ENCODE results near the gene MTA1. TPM values are rescaled to one million over a fixed set of nuclear protein-coding genes. Genes with fewer than 3 reads are reported as not detected.

Gene MTA1
- total RNA-seq, 1 donor = 33.9 TPM

GRCh38 chr14:105481886-105482457 lies 62.3 kb downstream of the MTA1 start:
- peaks cover 13% of the 10 kb centered on the region for H3K27me3 ChIP-seq (ENCODE audit: insufficient read depth, low read length)
- no peaks in the 10 kb centered on the region for H3K9me3 ChIP-seq (ENCODE audit: low read depth, low read length)
- H3K4me1 ChIP-seq (ENCODE audit: insufficient read depth, low read length) = peaks cover 75% of the 10 kb centered on the region
- no peak overlapping the region for H3K4me3 ChIP-seq (ENCODE audit: low read length)

GRCh38 chr14:105482486-105483110 lies 63.0 kb downstream of the MTA1 start:
- Histone ChIP-seq H3K9me3 (ENCODE audit: low read depth, low read length) (no peaks in the 10 kb centered on the region), H3K4me3 (ENCODE audit: low read length) (no peak overlapping the region), H3K4me1 (ENCODE audit: insufficient read depth, low read length) (peaks cover 76% of the 10 kb centered on the region), H3K27me3 (ENCODE audit: insufficient read depth, low read length) (peaks cover 13% of the 10 kb centered on the region)

- peaks cover 84% of the 10 kb centered on the region for H3K4me1 ChIP-seq (ENCODE audit: insufficient read depth, low read length)
- no peak overlapping the region for H3K4me3 ChIP-seq (ENCODE audit: low read length)
- H3K9me3 ChIP-seq (ENCODE audit: low read depth, low read length) = no peaks in the 10 kb centered on the region
- H3K27me3 ChIP-seq (ENCODE audit: insufficient read depth, low read length) = peaks cover 13% of the 10 kb centered on the region
These were observed 63.9 kb downstream of the MTA1 start for GRCh38 chr14:105483300-105484068.

DNA sequence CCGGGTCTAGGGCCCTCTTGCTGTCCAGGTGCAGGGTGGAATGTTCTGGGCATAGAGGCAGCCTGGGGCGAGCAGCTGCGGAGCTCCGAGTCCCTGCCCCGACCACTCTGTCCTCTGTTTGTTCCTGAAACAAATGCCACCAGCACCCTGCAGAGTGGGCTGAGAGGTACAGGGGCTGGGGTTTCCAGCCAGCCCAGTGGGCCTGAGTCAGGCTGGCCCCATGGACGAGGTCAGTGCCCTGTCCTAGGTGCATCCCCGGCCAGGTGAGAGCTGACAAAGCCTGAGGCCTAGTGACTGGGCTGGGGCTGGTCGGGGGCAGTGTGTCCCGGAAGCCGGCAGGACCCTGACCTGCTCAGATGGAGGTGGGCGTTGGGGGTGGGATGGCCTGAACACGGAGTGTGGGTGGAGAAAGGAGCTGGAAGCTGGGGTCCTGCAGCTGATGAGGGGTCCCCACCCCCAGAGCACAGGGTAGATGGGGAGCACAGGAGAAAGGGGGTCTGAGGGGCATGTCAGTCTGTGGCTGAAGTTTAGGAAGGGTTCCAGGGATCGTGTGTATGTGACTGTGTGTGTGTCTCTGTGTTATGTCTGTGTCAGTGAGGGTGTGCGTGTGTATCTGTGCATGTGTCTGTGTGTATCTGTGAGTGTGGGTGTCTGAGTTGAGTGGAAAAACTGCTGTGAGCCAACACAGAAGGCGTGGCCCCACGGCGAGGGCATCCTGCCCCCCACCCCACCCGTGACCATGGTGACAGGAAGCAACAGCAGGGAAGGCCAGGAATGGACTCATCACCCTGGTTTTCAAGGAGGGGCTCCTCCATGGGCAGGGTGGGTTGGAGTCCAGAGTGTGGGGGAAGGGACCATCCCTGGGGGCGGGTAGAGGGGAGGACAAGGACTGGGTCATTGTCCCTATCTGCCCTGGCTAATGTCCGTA lies 64.7 kb downstream of the MTA1 start:
- H3K4me1 ChIP-seq (ENCODE audit: insufficient read depth, low read length) = peaks cover 92% of the 10 kb centered on the region
- H3K4me3 ChIP-seq (ENCODE audit: low read length) = no peak overlapping the region
- no peaks in the 10 kb centered on the region for H3K9me3 ChIP-seq (ENCODE audit: low read depth, low read length)
- H3K27me3 ChIP-seq (ENCODE audit: insufficient read depth, low read length) = peaks cover 12% of the 10 kb centered on the region

- Histone ChIP-seq H3K9me3 (ENCODE audit: low read depth, low read length) (no peaks in the 10 kb centered on the region), H3K4me3 (ENCODE audit: low read length) (no peak overlapping the region), H3K4me1 (ENCODE audit: insufficient read depth, low read length) (peaks cover 95% of the 10 kb centered on the region), H3K27me3 (ENCODE audit: insufficient read depth, low read length) (peaks cover 6% of the 10 kb centered on the region)
These were observed 65.4 kb downstream of the MTA1 start for GRCh38 chr14:105484997-105485393.

DNA sequence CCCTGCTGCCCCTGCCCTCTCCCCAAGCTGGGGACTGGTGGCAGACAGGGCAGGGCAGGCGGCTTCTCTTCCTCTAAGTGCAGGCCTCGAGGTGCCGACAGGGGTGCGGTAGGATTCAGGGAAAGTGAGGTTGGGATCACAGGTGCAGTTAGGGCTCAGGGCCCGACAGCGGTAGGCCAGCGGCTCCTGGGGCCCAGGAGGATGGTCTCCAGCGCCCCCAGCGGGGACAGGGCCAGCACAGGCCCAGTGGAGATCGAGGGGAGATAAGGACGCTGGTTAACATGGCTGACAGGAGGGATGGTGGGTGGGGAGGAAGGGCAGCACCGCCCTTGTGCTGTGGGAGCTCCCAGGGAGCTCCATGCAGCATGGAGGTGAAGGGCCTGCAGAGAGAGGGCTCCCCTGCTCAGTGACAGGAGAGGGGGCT lies 66.1 kb downstream of the MTA1 start:
- Histone ChIP-seq H3K9me3 (ENCODE audit: low read depth, low read length) (no peaks in the 10 kb centered on the region), H3K4me1 (ENCODE audit: insufficient read depth, low read length) (peaks cover 88% of the 10 kb centered on the region), H3K4me3 (ENCODE audit: low read length) (no peak overlapping the region), H3K27me3 (ENCODE audit: insufficient read depth, low read length) (peaks cover 5% of the 10 kb centered on the region)

GRCh38 chr14:105486163-105486973 lies 66.7 kb downstream of the MTA1 start, which contains the start of gene CRIP1:
Gene CRIP1 (plus strand): TSS chr14:105486886. CDS start chr14:105487260, 374 bp downstream.
- peak within 1 kb of the TSS; percentile 66 for H3K4me3 ChIP-seq (ENCODE audit: low read length)
- no peaks in the 10 kb centered on the region for H3K9me3 ChIP-seq (ENCODE audit: low read depth, low read length)
- H3K27me3 ChIP-seq (ENCODE audit: insufficient read depth, low read length) = peaks cover 5% of the 10 kb centered on the region
- peaks cover 81% of the 10 kb centered on the region for H3K4me1 ChIP-seq (ENCODE audit: insufficient read depth, low read length)

DNA sequence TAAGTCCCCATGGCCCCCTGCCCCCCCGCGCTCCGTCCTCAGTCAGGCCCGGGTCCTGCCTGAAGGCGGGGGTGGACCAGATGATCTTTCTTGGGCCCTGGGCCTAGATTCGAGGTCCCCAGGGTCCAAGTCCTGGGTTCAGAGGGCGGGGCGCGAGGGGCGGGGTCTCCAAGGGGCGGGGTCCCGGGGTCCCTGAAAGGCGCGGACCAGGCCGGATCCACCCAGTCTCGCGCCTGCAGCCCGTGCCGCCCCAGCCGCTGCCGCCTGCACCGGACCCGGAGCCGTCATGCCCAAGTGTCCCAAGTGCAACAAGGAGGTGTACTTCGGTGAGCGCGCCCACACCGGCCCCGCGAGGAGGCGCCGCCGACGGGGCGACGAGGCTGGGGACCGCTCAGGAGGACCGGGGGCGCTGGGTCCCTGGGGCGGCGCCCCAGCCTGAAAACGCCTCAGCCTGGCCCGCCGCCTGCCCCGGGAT lies 67.4 kb downstream of the MTA1 start:
- Histone ChIP-seq H3K4me1 (ENCODE audit: insufficient read depth, low read length) (peaks cover 80% of the 10 kb centered on the region), H3K27me3 (ENCODE audit: insufficient read depth, low read length) (peaks cover 5% of the 10 kb centered on the region), H3K9me3 (ENCODE audit: low read depth, low read length) (no peaks in the 10 kb centered on the region), H3K4me3 (ENCODE audit: low read length) (peak overlapping the region; percentile 66)

DNA sequence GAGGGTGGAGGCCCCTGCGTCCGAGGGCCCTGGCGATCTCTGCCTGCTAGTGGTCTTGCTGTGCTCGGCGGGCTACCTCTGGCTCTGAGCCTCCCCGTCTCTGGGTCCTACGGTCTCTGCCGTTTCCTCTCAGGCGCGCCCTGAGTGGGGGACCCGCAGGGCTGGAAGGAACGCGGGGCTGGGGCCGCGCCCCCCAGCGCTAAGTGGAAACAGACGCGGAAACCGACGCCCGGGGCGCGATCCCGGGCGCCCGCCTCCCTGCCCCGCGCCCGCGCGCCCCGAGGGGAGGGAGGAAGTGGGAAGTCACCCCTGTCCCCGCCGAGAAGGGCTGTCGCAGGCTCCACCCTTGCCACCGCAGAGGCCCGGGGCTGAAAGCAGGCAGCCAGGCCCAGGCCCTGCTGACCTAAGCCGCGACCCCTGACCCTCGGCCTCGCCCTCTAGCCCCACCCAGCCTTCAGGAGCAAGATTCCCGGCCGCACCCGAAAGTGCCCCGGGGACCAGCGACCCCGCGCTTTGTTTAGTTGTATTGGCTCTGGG lies 67.9 kb downstream of the MTA1 start:
- Histone ChIP-seq H3K4me1 (ENCODE audit: insufficient read depth, low read length) (peaks cover 76% of the 10 kb centered on the region), H3K9me3 (ENCODE audit: low read depth, low read length) (no peaks in the 10 kb centered on the region), H3K4me3 (ENCODE audit: low read length) (peak overlapping the region; percentile 66)

DNA sequence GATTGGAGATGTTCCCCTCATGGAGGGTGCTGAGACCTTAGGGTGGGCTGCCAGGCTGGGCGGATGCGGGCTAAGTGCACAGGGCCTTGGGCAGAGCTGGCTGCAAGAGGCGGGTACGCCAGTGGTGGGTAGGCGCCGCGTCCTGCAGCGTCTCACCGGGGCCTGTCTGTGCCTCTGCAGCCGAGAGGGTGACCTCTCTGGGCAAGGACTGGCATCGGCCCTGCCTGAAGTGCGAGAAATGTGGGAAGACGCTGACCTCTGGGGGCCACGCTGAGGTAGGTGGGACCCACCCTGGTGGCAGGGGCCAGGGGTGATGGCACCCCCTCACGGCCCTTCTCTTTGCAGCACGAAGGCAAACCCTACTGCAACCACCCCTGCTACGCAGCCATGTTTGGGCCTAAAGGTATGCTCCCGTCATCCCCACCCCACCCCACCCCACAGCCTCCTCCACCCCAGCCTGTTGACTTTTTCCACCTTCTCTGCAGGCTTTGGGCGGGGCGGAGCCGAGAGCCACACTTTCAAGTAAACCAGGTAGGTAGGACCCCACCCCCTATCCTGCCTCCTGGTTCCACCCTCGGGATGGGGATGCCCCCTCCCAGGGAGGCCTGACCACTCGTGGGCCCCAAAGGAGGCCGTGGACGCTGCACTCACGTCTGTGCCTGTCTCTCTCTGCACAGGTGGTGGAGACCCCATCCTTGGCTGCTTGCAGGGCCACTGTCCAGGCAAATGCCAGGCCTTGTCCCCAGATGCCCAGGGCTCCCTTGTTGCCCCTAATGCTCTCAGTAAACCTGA lies 68.6 kb downstream of the MTA1 start:
- peaks cover 5% of the 10 kb centered on the region for H3K27me3 ChIP-seq (ENCODE audit: insufficient read depth, low read length)
- H3K4me3 ChIP-seq (ENCODE audit: low read length) = peak overlapping the region; percentile 66
- H3K9me3 ChIP-seq (ENCODE audit: low read depth, low read length) = no peaks in the 10 kb centered on the region
- peaks cover 69% of the 10 kb centered on the region for H3K4me1 ChIP-seq (ENCODE audit: insufficient read depth, low read length)

More for the DNA sequence above, 67.9 kb downstream of the MTA1 start:
- peaks cover 5% of the 10 kb centered on the region for H3K27me3 ChIP-seq (ENCODE audit: insufficient read depth, low read length)

DNA sequence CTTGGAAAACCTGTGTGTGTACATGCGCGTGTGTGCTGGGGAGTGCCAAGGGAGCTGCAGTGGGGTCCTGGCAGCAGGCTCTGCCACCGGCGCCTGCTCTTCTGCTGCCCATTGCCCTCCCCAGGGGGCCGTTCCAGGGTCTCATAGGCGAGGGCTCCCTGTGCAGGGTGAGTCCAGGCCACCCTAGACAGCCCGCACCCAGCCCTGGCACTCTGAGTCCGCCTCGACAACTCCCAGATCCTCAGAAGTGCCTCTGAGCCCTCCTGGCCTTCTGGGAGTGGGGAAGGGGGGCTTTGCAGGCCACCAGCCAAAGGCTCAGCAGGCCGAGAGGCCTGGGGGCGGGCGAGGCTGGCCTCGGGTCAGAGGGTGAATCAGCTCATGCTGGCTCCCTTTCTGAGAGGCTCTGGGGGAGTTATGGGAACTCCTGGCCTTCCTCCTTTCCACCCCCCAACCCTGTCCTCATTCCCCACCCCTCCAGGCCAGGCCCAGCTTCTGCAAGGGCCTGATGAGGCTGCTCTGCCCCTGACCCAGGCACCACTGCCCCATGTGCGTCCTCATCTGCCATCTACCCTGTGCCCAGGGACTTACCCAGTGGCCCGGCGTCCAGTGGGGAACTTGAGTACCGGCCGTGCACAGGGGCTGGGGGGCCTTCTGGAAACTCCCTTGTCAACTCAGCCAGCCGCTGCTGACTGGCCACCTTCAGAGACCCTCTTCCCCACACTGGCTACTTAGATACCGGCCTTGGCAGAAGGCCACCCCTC lies 69.3 kb downstream of the MTA1 start:
- Histone ChIP-seq H3K9me3 (ENCODE audit: low read depth, low read length) (no peaks in the 10 kb centered on the region), H3K4me3 (ENCODE audit: low read length) (peak overlapping the region; percentile 68), H3K27me3 (ENCODE audit: insufficient read depth, low read length) (peaks cover 5% of the 10 kb centered on the region), H3K4me1 (ENCODE audit: insufficient read depth, low read length) (peaks cover 61% of the 10 kb centered on the region)

- Histone ChIP-seq H3K4me1 (ENCODE audit: insufficient read depth, low read length) (peaks cover 54% of the 10 kb centered on the region), H3K9me3 (ENCODE audit: low read depth, low read length) (no peaks in the 10 kb centered on the region), H3K4me3 (ENCODE audit: low read length) (peak overlapping the region; percentile 68), H3K27me3 (ENCODE audit: insufficient read depth, low read length) (peaks cover 5% of the 10 kb centered on the region)
These were observed 70.1 kb downstream of the MTA1 start for GRCh38 chr14:105489542-105490266.

Measured in mononuclear cell (primary cell).